Measurements from ENCODE around the gene PGD. TPM values are rescaled to one million over a fixed set of nuclear protein-coding genes. Genes with fewer than 3 reads are reported as not detected.
A peak's percentile ranks its signal among the peaks of the same experiment; 100 is the strongest.

Gene PGD
- total RNA-seq, 1 donor from 2014 or later, result 42.1 TPM

GRCh38 chr1:10430216-10431069 lies 31.6 kb downstream of the PGD start, which contains the start of gene CENPS:
CENPS (plus strand) TSS chr1:10430433; CDS start chr1:10430518, 85 bp downstream.
- intact Hi-C loops (cut with DNase I), result loop anchor here (1.0 kb wide), 1 partner anchor 64 kb away; no protein-coding TSS in a partner anchor
- ATAC-seq (peak; percentile 97), DNase-seq (ENCODE audit: missing footprints) (peak; percentile 96)

GRCh38 chr1:10431070-10431730 lies 32.3 kb downstream of the PGD start:
- no peak for DNase-seq (ENCODE audit: missing footprints)
- no peak for ATAC-seq
- intact Hi-C loops (cut with DNase I), result no loop called here

- DNase-seq (ENCODE audit: missing footprints), result no peak
- no peak for ATAC-seq
- intact Hi-C loops (cut with DNase I), result no loop called here
Observed at GRCh38 chr1:10432910-10433700, 34.2 kb downstream of the PGD start.

GRCh38 chr1:10433790-10434189 lies 34.9 kb downstream of the PGD start:
- intact Hi-C loops (cut with DNase I), result no loop called here
- DNase-seq (ENCODE audit: missing footprints), result no peak
- ATAC-seq, result no peak

GRCh38 chr1:10434590-10434989 lies 35.7 kb downstream of the PGD start:
- intact Hi-C loops (cut with DNase I), result no loop called here
- ATAC-seq (no peak), DNase-seq (ENCODE audit: missing footprints) (no peak)

- intact Hi-C loops (cut with DNase I), result no loop called here
- DNase-seq (ENCODE audit: missing footprints), result no peak
- ATAC-seq, result no peak
Observed at GRCh38 chr1:10437052-10437451, 38.2 kb downstream of the PGD start.

GRCh38 chr1:10438677-10439163 lies 39.9 kb downstream of the PGD start:
- DNase-seq (ENCODE audit: missing footprints) (no peak), ATAC-seq (no peak)
- intact Hi-C loops (cut with DNase I), result no loop called here

- no peak for DNase-seq (ENCODE audit: missing footprints)
- no peak for ATAC-seq
- intact Hi-C loops (cut with DNase I), result no loop called here
Observed at GRCh38 chr1:10440305-10440704, 41.4 kb downstream of the PGD start.

- no peak for DNase-seq (ENCODE audit: missing footprints)
- intact Hi-C loops (cut with DNase I), result no loop called here
- no peak for ATAC-seq
Observed at GRCh38 chr1:10440794-10441193, 41.9 kb downstream of the PGD start.

GRCh38 chr1:10444248-10444647 lies 45.4 kb downstream of the PGD start:
- intact Hi-C loops (cut with DNase I), result no loop called here
- DNase-seq (ENCODE audit: missing footprints), result no peak
- ATAC-seq, result no peak

- no peak for DNase-seq (ENCODE audit: missing footprints)
- ATAC-seq, result no peak
- intact Hi-C loops (cut with DNase I), result no loop called here
Observed at GRCh38 chr1:10444795-10445397, 46.0 kb downstream of the PGD start.

GRCh38 chr1:10446790-10447422 lies 48.0 kb downstream of the PGD start:
- ATAC-seq, result no peak
- DNase-seq (ENCODE audit: missing footprints), result no peak

GRCh38 chr1:10449751-10450150 lies 50.9 kb downstream of the PGD start, which contains the start of gene CORT:
CORT (plus strand) TSS chr1:10450031; CDS start chr1:10450224, 193 bp downstream.
- intact Hi-C loops (cut with DNase I), result no loop called here
- ATAC-seq (no peak), DNase-seq (ENCODE audit: missing footprints) (no peak)

More at GRCh38 chr1:10446790-10447422, 48.0 kb downstream of the PGD start:
- intact Hi-C loops (cut with DNase I), result no loop called here

GRCh38 chr1:10450156-10450814 lies 51.4 kb downstream of the PGD start:
- no peak for ATAC-seq
- no peak for DNase-seq (ENCODE audit: missing footprints)
- intact Hi-C loops (cut with DNase I), result no loop called here

- no peak for DNase-seq (ENCODE audit: missing footprints)
- no peak for ATAC-seq
- intact Hi-C loops (cut with DNase I), result no loop called here
Observed at GRCh38 chr1:10450836-10451235, 52.0 kb downstream of the PGD start.

GRCh38 chr1:10451287-10451686 lies 52.4 kb downstream of the PGD start:
- no peak for ATAC-seq
- intact Hi-C loops (cut with DNase I), result no loop called here
- DNase-seq (ENCODE audit: missing footprints), result no peak

GRCh38 chr1:10456048-10456447 lies 57.2 kb downstream of the PGD start:
- intact Hi-C loops (cut with DNase I), result no loop called here
- no peak for DNase-seq (ENCODE audit: missing footprints)
- no peak for ATAC-seq

- no peak for ATAC-seq
- intact Hi-C loops (cut with DNase I), result no loop called here
- no peak for DNase-seq (ENCODE audit: missing footprints)
Observed at GRCh38 chr1:10456661-10457060, 57.8 kb downstream of the PGD start.

Measured in Right ventricle myocardium inferior (tissue), 1 donor.